PFSK-1 (cell line): ENCODE results near the gene SELENON.

Experiments
- POLR2AphosphoS5 ChIP-seq: IDR thresholded peaks from 2 replicates; pipeline ENCODE4 v1.6.1; 2012; ENCODE audit warnings: low read depth, mild to moderate bottlenecking, control low read depth, low read length, moderate library complexity
- TF ChIP-seq, protein P1 (sequence below), 2 experiments: IDR thresholded peaks; 2 replicates each; pipeline versions ENCODE4 v1.6.1 to v1.8.0; 2011 to 2012; ENCODE audit warnings: low read depth in 2 of 2, low read length in 2 of 2, control low read depth in 1 of 2, inconsistent platforms in 1 of 2, mild to moderate bottlenecking in 1 of 2, moderate library complexity in 1 of 2; ENCODE audit not compliant: insufficient read depth in 1 of 2

DNA sequence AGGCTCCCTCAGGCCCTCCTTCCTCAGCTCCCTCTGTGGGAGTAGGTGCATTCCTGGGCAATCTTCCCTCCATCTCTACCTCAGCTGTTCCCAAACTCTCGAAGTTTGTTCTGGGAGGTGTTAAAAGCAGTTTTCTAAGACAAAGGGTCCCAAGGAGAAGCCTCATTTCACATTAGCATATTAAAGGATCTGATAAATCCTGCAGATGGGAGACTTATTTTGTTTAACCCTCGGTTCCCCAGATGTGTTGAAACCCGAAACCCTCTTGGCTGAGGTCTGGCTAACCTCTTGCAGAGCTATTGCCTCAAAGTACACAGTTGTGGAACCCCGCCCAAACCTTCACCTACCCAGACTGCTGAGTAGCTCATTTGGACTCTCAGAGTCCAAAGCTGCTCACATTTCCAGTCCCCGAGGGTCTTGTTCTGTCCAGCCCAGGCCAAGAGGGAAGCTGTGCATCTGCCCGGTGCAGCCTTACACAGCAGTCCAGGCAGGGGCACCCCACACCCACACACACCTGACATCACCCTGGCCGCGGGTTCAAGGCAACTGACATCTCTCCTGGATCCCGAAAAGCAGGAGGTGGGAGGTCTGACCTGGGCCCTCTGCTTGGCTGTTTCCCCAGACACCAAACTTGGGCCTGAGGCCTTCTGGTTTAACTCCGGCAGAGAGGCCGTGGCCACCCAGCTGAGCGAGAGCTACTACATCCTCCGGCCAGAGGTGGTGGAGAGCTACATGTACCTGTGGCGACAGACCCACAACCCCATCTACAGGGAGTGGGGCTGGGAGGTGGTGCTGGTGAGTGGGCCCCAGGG lies 19.5 kb upstream of the SELENON start:
- no peak for TF ChIP-seq POLR2AphosphoS5
- TF ChIP-seq, protein P1, sequence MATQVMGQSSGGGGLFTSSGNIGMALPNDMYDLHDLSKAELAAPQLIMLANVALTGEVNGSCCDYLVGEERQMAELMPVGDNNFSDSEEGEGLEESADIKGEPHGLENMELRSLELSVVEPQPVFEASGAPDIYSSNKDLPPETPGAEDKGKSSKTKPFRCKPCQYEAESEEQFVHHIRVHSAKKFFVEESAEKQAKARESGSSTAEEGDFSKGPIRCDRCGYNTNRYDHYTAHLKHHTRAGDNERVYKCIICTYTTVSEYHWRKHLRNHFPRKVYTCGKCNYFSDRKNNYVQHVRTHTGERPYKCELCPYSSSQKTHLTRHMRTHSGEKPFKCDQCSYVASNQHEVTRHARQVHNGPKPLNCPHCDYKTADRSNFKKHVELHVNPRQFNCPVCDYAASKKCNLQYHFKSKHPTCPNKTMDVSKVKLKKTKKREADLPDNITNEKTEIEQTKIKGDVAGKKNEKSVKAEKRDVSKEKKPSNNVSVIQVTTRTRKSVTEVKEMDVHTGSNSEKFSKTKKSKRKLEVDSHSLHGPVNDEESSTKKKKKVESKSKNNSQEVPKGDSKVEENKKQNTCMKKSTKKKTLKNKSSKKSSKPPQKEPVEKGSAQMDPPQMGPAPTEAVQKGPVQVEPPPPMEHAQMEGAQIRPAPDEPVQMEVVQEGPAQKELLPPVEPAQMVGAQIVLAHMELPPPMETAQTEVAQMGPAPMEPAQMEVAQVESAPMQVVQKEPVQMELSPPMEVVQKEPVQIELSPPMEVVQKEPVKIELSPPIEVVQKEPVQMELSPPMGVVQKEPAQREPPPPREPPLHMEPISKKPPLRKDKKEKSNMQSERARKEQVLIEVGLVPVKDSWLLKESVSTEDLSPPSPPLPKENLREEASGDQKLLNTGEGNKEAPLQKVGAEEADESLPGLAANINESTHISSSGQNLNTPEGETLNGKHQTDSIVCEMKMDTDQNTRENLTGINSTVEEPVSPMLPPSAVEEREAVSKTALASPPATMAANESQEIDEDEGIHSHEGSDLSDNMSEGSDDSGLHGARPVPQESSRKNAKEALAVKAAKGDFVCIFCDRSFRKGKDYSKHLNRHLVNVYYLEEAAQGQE (IDR thresholded peaks at IDR 0.05; ENCODE audit: insufficient read depth in 1 of 2, low read depth in 2 of 2, low read length in 2 of 2): no peak
